ENCODE results near the gene NUDCD3.

The NUDCD3 gene

DNA sequence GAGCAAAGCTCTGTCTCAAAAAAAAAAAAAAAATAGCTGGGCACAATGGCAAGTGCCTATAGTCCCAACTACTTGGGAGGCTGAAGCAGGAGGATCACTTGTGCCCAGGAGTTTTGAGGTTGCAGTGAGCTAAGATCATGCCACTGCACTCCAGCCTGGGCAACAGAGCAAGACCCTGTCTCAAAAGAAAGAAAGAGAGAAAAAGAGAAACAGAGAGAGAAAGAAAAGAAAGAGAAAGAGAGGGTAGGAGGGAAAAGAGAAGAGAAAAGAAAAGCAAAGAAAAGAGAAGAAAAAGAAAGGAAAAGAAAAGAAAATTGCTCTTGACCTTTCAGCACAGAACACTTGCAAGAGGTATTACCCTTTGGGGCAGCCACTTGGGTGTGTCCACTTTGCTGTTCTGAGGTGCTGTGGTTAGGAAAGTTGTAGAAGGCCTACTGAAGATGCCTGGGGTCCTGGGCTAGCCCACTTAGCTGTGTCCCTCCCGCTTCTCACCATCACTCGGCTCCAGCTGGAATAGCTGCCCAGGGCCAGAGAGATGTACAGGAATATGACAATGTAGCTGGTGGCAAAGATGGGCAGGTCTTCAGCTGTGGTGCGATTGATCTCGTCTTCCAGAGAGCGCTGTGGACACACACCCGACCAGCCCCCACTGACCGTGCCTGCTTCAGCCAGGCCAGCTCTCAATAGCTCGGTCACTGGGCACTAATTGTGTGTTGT lies 45.0 kb upstream of the NUDCD3 start:
- TF ChIP-seq, protein P1, sequence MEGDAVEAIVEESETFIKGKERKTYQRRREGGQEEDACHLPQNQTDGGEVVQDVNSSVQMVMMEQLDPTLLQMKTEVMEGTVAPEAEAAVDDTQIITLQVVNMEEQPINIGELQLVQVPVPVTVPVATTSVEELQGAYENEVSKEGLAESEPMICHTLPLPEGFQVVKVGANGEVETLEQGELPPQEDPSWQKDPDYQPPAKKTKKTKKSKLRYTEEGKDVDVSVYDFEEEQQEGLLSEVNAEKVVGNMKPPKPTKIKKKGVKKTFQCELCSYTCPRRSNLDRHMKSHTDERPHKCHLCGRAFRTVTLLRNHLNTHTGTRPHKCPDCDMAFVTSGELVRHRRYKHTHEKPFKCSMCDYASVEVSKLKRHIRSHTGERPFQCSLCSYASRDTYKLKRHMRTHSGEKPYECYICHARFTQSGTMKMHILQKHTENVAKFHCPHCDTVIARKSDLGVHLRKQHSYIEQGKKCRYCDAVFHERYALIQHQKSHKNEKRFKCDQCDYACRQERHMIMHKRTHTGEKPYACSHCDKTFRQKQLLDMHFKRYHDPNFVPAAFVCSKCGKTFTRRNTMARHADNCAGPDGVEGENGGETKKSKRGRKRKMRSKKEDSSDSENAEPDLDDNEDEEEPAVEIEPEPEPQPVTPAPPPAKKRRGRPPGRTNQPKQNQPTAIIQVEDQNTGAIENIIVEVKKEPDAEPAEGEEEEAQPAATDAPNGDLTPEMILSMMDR (conservative IDR thresholded peaks at IDR 0.05; ENCODE audit: low read length): no peak
- DNase-seq (ENCODE audit: low read depth): no peak
- H3K4me3 ChIP-seq (ENCODE audit: low read length): no peak overlapping the region

DNA sequence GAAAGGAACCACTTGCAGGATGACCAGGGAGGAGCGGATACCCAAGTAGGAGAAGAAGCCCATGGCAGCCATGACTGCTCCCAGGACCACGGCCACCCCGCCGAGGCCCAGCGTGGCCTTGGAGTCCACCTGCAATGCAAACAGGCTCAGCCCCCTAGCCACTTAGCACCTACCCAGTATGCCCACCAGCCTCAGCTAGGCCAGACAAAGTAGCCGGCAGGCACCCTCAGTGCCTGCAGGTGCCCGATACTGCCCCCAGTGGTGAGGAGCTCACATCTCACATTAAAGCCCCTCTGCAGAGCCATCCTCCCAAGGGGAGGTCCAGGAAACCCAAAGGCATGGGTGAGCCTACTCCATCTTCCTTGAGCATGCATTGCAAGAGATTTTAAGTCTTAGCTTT lies 44.0 kb upstream of the NUDCD3 start:
- TF ChIP-seq, protein P1 (conservative IDR thresholded peaks at IDR 0.05; ENCODE audit: low read length): peak; percentile 45
- no peak for DNase-seq (ENCODE audit: low read depth)
- H3K4me3 ChIP-seq (ENCODE audit: low read length): no peak overlapping the region

DNA sequence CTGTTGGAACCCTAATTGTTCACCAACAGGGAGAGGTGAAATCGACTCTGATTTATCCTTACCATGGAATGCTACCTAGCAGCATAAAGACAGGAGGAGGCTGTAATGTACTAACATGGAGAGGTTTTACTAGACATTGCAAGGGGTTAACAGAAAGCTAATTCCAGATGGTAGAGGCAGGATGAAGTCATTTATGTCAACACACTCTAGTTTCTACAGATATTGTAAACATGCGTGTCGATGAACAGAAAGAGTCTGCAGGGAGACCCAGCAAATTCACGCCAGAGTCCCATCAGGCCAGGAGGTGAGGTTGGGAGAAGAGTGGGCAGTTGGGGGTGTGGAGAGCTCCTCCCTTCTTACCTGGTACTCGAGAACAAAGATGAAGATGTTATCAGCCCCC lies 43.6 kb upstream of the NUDCD3 start:
- TF ChIP-seq, protein P1 (conservative IDR thresholded peaks at IDR 0.05; ENCODE audit: low read length): no peak
- H3K4me3 ChIP-seq (ENCODE audit: low read length): no peak overlapping the region
- no peak for DNase-seq (ENCODE audit: low read depth)

DNA sequence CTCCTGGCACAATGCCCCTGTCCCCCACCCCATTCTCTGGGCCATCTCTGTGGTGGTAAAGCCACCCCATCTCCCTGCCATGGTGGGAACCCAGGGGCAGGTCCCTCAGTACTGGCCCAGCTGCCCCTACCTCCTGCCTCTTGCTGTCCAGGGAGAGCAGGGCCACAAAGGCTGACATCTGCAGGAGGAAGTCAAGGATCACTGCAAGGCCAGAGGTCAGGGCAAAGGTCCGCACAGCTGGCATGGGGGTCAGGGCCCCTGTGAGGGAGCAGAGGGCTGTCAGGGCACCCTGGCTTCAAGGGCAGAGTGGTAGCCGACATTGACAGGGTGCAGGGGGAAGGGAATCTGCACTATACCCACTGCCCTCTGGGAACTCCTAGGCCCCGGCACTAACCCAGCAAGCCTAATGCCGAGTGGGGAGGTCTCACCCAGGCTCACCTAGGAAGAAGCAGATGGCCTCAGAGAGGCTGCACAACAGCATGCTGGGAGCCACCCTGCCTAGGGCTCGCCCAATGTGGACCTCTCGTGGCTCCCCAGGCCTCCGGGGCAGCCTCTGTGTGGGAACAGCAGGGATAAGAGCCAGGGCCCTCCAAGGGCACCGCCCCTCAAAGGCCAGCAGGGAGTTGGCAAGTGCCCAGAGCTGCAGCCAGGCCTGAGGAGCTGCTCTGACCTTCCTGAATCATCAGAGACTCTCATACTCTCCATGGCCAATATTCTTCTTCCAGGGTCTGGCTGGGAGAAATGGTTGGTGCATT lies 43.0 kb upstream of the NUDCD3 start:
- DNase-seq (ENCODE audit: low read depth): no peak

DNA sequence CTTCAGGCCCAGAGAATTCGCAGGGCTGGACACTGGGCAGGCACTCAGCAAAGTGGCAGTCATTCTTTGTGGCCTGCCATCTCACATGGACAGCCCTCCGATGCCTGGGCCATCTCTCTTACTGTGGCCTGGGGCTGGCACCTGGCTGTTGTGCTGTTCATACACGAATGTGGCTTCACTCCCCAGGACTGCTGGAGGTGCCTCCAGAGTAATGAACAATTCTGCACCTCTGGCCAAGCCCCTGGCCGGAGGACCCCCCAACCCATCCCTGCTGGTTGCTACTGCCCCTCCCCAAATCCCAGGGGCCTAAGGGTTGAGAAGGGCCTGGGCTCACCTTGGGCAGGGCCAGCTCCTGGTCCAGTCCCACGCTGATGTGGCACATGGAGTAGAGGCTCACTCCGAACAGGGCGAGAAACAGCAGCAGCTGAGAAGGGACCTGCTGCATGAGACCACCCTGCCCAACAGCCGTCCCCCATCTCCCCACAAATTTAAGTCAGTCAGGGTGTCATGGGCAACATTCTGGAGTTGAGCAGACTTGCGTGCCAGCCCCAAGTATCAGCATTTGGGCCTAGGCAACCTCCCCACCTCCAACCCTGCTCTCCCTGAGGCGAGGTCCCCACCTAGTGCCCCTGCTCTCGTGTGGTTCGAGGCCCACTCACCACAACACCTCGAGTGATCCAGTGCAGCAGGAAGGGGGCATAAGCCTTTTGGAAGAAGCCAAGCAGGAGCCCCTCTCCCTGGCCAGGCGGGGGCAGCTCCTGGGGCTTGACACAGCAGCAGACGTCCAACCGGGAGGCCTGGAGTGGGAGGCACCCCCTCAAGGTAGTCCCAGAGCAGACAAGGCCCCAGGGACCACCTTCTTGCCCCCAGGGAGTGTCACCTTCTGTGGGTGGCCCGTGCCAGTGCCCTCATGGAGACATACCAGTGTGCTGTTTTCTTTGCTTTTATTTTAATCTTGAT lies 41.2 kb upstream of the NUDCD3 start:
- TF ChIP-seq, protein P1 (conservative IDR thresholded peaks at IDR 0.05; ENCODE audit: low read length): no peak
- no peak overlapping the region for H3K4me3 ChIP-seq (ENCODE audit: low read length)
- no peak for DNase-seq (ENCODE audit: low read depth)

More for the DNA sequence above, 43.0 kb upstream of the NUDCD3 start:
- TF ChIP-seq, protein P1 (conservative IDR thresholded peaks at IDR 0.05; ENCODE audit: low read length): no peak
- H3K4me3 ChIP-seq (ENCODE audit: low read length): no peak overlapping the region

DNA sequence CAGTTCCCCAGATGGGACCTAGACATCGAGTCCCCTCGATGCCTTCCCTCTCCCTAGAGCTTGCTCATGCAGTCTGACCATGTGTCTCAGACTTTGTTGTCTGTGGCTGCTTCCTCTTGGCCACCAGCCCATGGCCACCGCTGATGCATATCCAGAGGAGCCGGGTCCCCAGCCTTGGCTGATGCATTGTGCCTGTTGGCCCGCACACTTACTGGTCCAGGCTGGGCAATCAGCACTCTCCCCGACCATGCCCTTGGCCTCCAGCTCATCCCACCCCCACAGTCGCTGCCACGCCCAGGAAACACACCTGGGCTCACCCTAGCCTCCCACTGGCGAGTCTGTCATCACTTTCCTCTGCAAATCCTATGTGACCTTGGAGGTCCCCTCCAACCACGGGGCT lies 40.5 kb upstream of the NUDCD3 start:
- no peak for DNase-seq (ENCODE audit: low read depth)
- H3K4me3 ChIP-seq (ENCODE audit: low read length): no peak overlapping the region

More for the DNA sequence above, 40.5 kb upstream of the NUDCD3 start:
- TF ChIP-seq, protein P1 (conservative IDR thresholded peaks at IDR 0.05; ENCODE audit: low read length): no peak

All from AG10803 (cell line).